HTERT RPE-1 (cell line): Measurements from ENCODE around the gene DNAJC30.
"Not testable (repeated sequence)": the region's sequence is repeated elsewhere in the genome, so short reads cannot be mapped to it uniquely, and the experiment has no call there.

Source experiments
- in situ Hi-C: fragments of 300-500 bp; cut with MboI; formaldehyde crosslinking; loops from 4 replicates; pipeline ENCODE4 v1.14.3; 2020; ENCODE audit warnings: low sequenced_read_pairs

Gene DNAJC30

GRCh38 chr7:73683056-73683787 is at the start of gene DNAJC30, which contains the start of gene BUD23:
Gene DNAJC30, minus strand, starts transcription at chr7:73683453. Its CDS starts 30 bp downstream, at chr7:73683423.
Gene BUD23, plus strand, starts transcription at chr7:73683597. Its CDS starts 29 bp downstream, at chr7:73683626.
- in situ Hi-C loops: no loop called here

GRCh38 chr7:73732397-73732796 is 49.1 kb upstream of the DNAJC30 start:
- in situ Hi-C loops: no loop called here

- in situ Hi-C loops: no loop called here
Measured at GRCh38 chr7:73730485-73730884, 47.2 kb upstream of the DNAJC30 start.

GRCh38 chr7:73728551-73728950 is 45.3 kb upstream of the DNAJC30 start:
- in situ Hi-C loops: no loop called here

GRCh38 chr7:73727952-73728351 is 44.7 kb upstream of the DNAJC30 start:
- in situ Hi-C loops: no loop called here

GRCh38 chr7:73726083-73726466 is 42.8 kb upstream of the DNAJC30 start:
- in situ Hi-C loops: no loop called here

- in situ Hi-C loops: no loop called here
Measured at GRCh38 chr7:73723813-73724212, 40.6 kb upstream of the DNAJC30 start.

GRCh38 chr7:73722785-73723184 is 39.5 kb upstream of the DNAJC30 start:
- in situ Hi-C loops: no loop called here

GRCh38 chr7:73722182-73722581 is 38.9 kb upstream of the DNAJC30 start:
- in situ Hi-C loops: not testable (repeated sequence)

GRCh38 chr7:73721377-73721817 is 38.1 kb upstream of the DNAJC30 start:
- in situ Hi-C loops: no loop called here

GRCh38 chr7:73720443-73720842 is 37.2 kb upstream of the DNAJC30 start:
- in situ Hi-C loops: not testable (repeated sequence)

GRCh38 chr7:73719806-73720169 is 36.5 kb upstream of the DNAJC30 start:
- in situ Hi-C loops: no loop called here

- in situ Hi-C loops: no loop called here
Measured at GRCh38 chr7:73718905-73719805, 35.9 kb upstream of the DNAJC30 start, which contains the start of gene STX1A. Gene STX1A, minus strand, starts transcription at chr7:73719669. Its CDS starts 38 bp downstream, at chr7:73719631.

GRCh38 chr7:73718438-73718881 is 35.2 kb upstream of the DNAJC30 start:
- in situ Hi-C loops: no loop called here

GRCh38 chr7:73717991-73718405 is 34.7 kb upstream of the DNAJC30 start:
- in situ Hi-C loops: no loop called here

- in situ Hi-C loops: no loop called here
Measured at GRCh38 chr7:73717025-73717807, 34.0 kb upstream of the DNAJC30 start.

- in situ Hi-C loops: no loop called here
Measured at GRCh38 chr7:73716318-73716890, 33.2 kb upstream of the DNAJC30 start.

GRCh38 chr7:73715648-73716317 is 32.5 kb upstream of the DNAJC30 start:
- in situ Hi-C loops: no loop called here

GRCh38 chr7:73713319-73713718 is 30.1 kb upstream of the DNAJC30 start:
- in situ Hi-C loops: not testable (repeated sequence)

GRCh38 chr7:73712773-73713172 is 29.5 kb upstream of the DNAJC30 start:
- in situ Hi-C loops: no loop called here
